ENCODE data around the gene DCTN2. TPM values are rescaled to one million over a fixed set of nuclear protein-coding genes. Genes with fewer than 3 reads are reported as not detected.
A peak's percentile ranks its signal among the peaks of the same experiment; 100 is the strongest.

Gene DCTN2
- total RNA-seq, 2 experiments from 2014 or later: 68.4 to 97.2 TPM

- no peak overlapping the region for H2AFZ ChIP-seq (ENCODE audit: low read length)
- no peaks in the 10 kb centered on the region for H3K9me2 ChIP-seq (ENCODE audit: insufficient read depth, low read length)
- H4K20me1 ChIP-seq (ENCODE audit: insufficient read depth, low read length): no peaks in the 10 kb centered on the region
- ChIA-PET CTCF (ENCODE audit: unreplicated experiment) (interaction anchor here (0.6 to 2.3 kb wide), 5 partner anchors 17 to 125 kb away, joined by 3 to 6 read pairs (median 3); no protein-coding TSS in a partner anchor), POLR2A (interaction anchor here (0.5 to 0.8 kb wide), 3 partner anchors 15 to 47 kb away, joined by 3 to 8 read pairs (median 4); no protein-coding TSS in a partner anchor)
- no peak overlapping the region for H3K4me3 ChIP-seq (ENCODE audit: low read depth, low read length, poor library complexity, severe bottlenecking)
- H3K27ac ChIP-seq (ENCODE audit: low read depth, low read length, poor library complexity, severe bottlenecking): no peak overlapping the region
- DNase-seq (ENCODE audit: low spot score): peak; percentile 94
- no peak overlapping the region for H3K4me2 ChIP-seq (ENCODE audit: low read length)
- H3K79me2 ChIP-seq (ENCODE audit: insufficient read depth, low read depth, low read length): no peaks in the 10 kb centered on the region
- BruUV-seq (replicated peaks): no TSS peak
- no peaks in the 10 kb centered on the region for H3K36me3 ChIP-seq (ENCODE audit: insufficient read depth, low read length)
- intact Hi-C loops (cut with micrococcal nuclease; ENCODE audit: unreplicated experiment): loop anchor here (1.0 to 2.0 kb wide), 4 partner anchors 32 to 159 kb away; partner anchors contain the start of genes B4GALNT1 and OS9
- H3K9me3 ChIP-seq (ENCODE audit: low read length): no peaks in the 10 kb centered on the region
- no peaks in the 10 kb centered on the region for H3K4me1 ChIP-seq (ENCODE audit: insufficient read depth, low read length, poor library complexity, severe bottlenecking)
- TF ChIP-seq CTCF (conservative IDR thresholded peaks at IDR 0.05; ENCODE audit: low read length) (peak; percentile 100), EZH2phosphoT487 (IDR thresholded peaks at IDR 0.05; ENCODE audit: borderline replicate concordance, low read depth, low read length) (no peak)
Observed at GRCh38 chr12:57583008-57583831, 36.2 kb upstream of the DCTN2 start.

- Histone ChIP-seq H3K9me2 (ENCODE audit: insufficient read depth, low read length) (no peaks in the 10 kb centered on the region), H2AFZ (ENCODE audit: low read length) (no peak overlapping the region), H3K27ac (ENCODE audit: low read depth, low read length, poor library complexity, severe bottlenecking) (no peak overlapping the region), H3K36me3 (ENCODE audit: insufficient read depth, low read length) (no peaks in the 10 kb centered on the region), H3K79me2 (ENCODE audit: insufficient read depth, low read depth, low read length) (no peaks in the 10 kb centered on the region), H4K20me1 (ENCODE audit: insufficient read depth, low read length) (no peaks in the 10 kb centered on the region), H3K9me3 (ENCODE audit: low read length) (no peaks in the 10 kb centered on the region), H3K4me2 (ENCODE audit: low read length) (no peak overlapping the region), H3K4me3 (ENCODE audit: low read depth, low read length, poor library complexity, severe bottlenecking) (no peak overlapping the region), H3K4me1 (ENCODE audit: insufficient read depth, low read length, poor library complexity, severe bottlenecking) (no peaks in the 10 kb centered on the region)
- ChIA-PET CTCF (ENCODE audit: unreplicated experiment) (interaction anchor here (1.3 kb wide), 1 partner anchor 51 kb away, joined by 5 read pairs; the partner anchor contains the start of gene B4GALNT1), POLR2A (interaction anchor here (0.5 kb wide), 1 partner anchor 17 kb away, joined by 4 read pairs; no protein-coding TSS in a partner anchor)
- no peak for TF ChIP-seq CTCF (conservative IDR thresholded peaks at IDR 0.05; ENCODE audit: low read length)
- no peak for TF ChIP-seq EZH2phosphoT487 (IDR thresholded peaks at IDR 0.05; ENCODE audit: borderline replicate concordance, low read depth, low read length)
- no TSS peak for BruUV-seq (replicated peaks)
- DNase-seq (ENCODE audit: low spot score): no peak
- intact Hi-C loops (cut with micrococcal nuclease; ENCODE audit: unreplicated experiment): loop anchor here (2.0 kb wide), 1 partner anchor 32 kb away; no protein-coding TSS in a partner anchor
Observed at GRCh38 chr12:57582440-57582839, 35.4 kb upstream of the DCTN2 start.
